MCF 10A (cell line): Measurements from ENCODE around the gene TEX55. TPM values are rescaled to one million over a fixed set of nuclear protein-coding genes. Genes with fewer than 3 reads are reported as not detected.
"Not testable (repeated sequence)": the region's sequence is repeated elsewhere in the genome, so short reads cannot be mapped to it uniquely, and the experiment has no call there.

ENCODE experiments used
- BruUV-seq: library from RNA; stranded (reverse); fragments of 400-500 nt; replicated peaks from 2 replicates; lab custom pipeline; 2021; lab: Mats Ljungman, UMichigan
- CTCF ChIA-PET: fragments of 300-600 bp; sonication (Branson Sonifier 250); formaldehyde crosslinking; extraction: SDS; loops from one replicate; lab custom pipeline; 2021; ENCODE audit warnings: antibody characterized with exemption, inconsistent platforms; lab: Yijun Ruan, JAX
- POLR2A ChIA-PET: fragments of 300-600, 350-650 bp; sonication (Branson Sonifier 250); formaldehyde crosslinking; extraction: SDS; loops from one replicate; lab custom pipeline; 2020; ENCODE audit warnings: antibody characterized with exemption, inconsistent platforms; lab: Yijun Ruan, JAX
- DNase-seq: peaks from one replicate; pipeline ENCODE4 v3.0.0-alpha.2; 2018; ENCODE audit not compliant: unreplicated experiment
- H3K27ac Mint-ChIP-seq: one replicate; pipeline ENCODE4 v1.8.0; 2022; ENCODE audit warnings: mild to moderate bottlenecking, low read depth, mixed read lengths; ENCODE audit not compliant: unreplicated experiment
- H3K27me3 Mint-ChIP-seq: one replicate; pipeline ENCODE4 v1.8.0; 2022; ENCODE audit warnings: mixed read lengths; ENCODE audit not compliant: insufficient read depth, unreplicated experiment
- H3K36me3 Mint-ChIP-seq: one replicate; pipeline ENCODE4 v1.8.0; 2022; ENCODE audit warnings: mild to moderate bottlenecking, moderate library complexity, mixed read lengths; ENCODE audit not compliant: insufficient read depth, unreplicated experiment
- H3K4me1 Mint-ChIP-seq: one replicate; pipeline ENCODE4 v1.8.0; 2022; ENCODE audit warnings: mixed read lengths; ENCODE audit not compliant: insufficient read depth, unreplicated experiment
- H3K4me3 Mint-ChIP-seq: one replicate; pipeline ENCODE4 v1.8.0; 2022; ENCODE audit warnings: mild to moderate bottlenecking, moderate library complexity, mixed read lengths; ENCODE audit not compliant: unreplicated experiment
- H3K9me3 Mint-ChIP-seq: one replicate; pipeline ENCODE4 v1.8.0; 2022; ENCODE audit warnings: mixed read lengths; ENCODE audit not compliant: unreplicated experiment
- intact Hi-C: fragments of 100-400 bp; cut with micrococcal nuclease; formaldehyde crosslinking; loops from 2 replicates; pipeline ENCODE4 v1.14.1; 2022
- total RNA-seq: library from RNA; stranded (reverse); gene quantifications from 2 replicates; pipeline ENCODE4 v1.2.3, GENCODE V29; 2022
- TF ChIP-seq, protein P1 (sequence below): fragments of 200-600 bp; IDR thresholded peaks from one replicate; pipeline ENCODE4 v1.8.0; 2022; ENCODE audit warnings: antibody characterized with exemption, mild to moderate bottlenecking; ENCODE audit not compliant: unreplicated experiment

TEX55 gene
- total RNA-seq, 1 experiment from 2014 or later, result not detected

DNA sequence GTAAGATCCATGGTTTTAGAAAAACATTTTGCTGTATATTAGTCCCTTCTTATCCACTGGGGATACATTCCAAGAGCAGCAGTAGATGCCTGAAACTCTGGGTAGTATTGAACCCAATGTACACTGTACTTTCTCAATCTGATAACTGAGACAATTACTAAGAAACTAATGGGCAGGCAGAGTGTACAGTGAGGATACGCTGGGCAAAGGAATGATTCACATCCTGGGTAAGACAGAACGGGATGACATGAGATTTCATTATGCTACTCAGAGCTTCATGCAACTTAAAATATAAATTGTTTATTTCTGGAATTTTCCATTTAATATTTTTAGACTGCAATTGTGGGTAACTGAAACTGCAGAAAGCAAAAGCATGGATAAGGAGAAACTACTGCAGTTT, 46.2 kb upstream of the TEX55 start:
- Mint-ChIP-seq H3K27me3 (no peaks in the 10 kb centered on the region), H3K4me3 (no peak overlapping the region), H3K9me3 (no peaks in the 10 kb centered on the region), H3K36me3 (no peaks in the 10 kb centered on the region), H3K27ac (no peak overlapping the region), H3K4me1 (peaks cover 10% of the 10 kb centered on the region)
- POLR2A ChIA-PET, result interaction anchor here (0.6 to 1.2 kb wide), 3 partner anchors 10 to 218 kb away, joined by 3 to 4 read pairs (median 3); no protein-coding TSS in a partner anchor
- no TSS peak for BruUV-seq
- TF ChIP-seq, protein P1, sequence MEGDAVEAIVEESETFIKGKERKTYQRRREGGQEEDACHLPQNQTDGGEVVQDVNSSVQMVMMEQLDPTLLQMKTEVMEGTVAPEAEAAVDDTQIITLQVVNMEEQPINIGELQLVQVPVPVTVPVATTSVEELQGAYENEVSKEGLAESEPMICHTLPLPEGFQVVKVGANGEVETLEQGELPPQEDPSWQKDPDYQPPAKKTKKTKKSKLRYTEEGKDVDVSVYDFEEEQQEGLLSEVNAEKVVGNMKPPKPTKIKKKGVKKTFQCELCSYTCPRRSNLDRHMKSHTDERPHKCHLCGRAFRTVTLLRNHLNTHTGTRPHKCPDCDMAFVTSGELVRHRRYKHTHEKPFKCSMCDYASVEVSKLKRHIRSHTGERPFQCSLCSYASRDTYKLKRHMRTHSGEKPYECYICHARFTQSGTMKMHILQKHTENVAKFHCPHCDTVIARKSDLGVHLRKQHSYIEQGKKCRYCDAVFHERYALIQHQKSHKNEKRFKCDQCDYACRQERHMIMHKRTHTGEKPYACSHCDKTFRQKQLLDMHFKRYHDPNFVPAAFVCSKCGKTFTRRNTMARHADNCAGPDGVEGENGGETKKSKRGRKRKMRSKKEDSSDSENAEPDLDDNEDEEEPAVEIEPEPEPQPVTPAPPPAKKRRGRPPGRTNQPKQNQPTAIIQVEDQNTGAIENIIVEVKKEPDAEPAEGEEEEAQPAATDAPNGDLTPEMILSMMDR, result no peak
- DNase-seq, result no peak
- CTCF ChIA-PET, result interaction anchor here (0.7 to 12.8 kb wide), 16 partner anchors 10 to 1699 kb away, joined by 3 to 564 read pairs (median 4); partner anchors contain the start of gene IGSF11
- intact Hi-C loops, result loop anchor here (2.0 kb wide), 1 partner anchor 65 kb away; the partner anchor contains the start of gene IGSF11

DNA sequence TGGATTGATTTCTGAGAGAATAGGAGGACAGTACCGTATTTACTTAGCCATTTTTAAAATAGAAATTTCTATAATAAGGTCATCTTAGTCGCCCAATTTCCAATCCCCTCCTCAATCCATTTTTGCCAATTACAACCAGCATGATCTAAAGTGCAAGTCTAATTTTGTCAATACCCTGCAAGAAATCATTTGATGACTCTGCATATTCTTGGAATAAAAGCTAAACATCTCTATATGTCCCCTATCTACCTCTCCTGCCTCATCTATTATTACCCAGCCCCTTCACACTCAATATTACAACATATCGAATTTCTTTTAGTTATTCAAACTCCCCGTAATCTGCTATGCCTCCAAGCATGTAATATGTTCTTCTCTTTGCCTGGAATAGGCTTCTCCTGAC, 41.9 kb upstream of the TEX55 start:
- Mint-ChIP-seq H3K4me3 (no peak overlapping the region), H3K9me3 (no peaks in the 10 kb centered on the region), H3K27me3 (no peaks in the 10 kb centered on the region), H3K27ac (no peak overlapping the region), H3K4me1 (peaks cover 10% of the 10 kb centered on the region), H3K36me3 (no peaks in the 10 kb centered on the region)
- TF ChIP-seq, protein P1, result no peak
- BruUV-seq, result no TSS peak
- DNase-seq, result no peak
- intact Hi-C loops, result no loop called here
- ChIA-PET POLR2A (no interaction called here), CTCF (interaction anchor here (0.5 to 5.8 kb wide), 4 partner anchors 9 to 576 kb away, joined by 4 to 71 read pairs (median 4); no protein-coding TSS in a partner anchor)

DNA sequence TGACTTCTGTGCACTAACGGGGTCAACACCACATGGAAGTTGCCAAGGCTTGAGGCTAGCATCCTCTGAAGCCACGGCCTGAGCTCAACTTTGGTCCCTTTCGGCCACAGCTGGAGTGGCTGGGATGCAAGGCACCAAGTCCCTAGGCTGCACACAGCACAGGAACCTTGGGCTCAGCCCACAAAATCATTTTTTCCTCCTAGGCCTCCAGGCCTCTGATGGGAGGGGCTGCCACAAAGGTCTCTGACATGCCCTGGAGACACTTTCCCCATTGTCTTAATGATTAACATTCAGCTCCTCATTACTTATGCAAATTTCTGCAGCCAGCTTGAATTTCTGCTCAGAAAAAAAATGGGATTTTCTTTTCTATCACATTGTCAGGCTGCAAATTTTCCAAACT, 27.6 kb upstream of the TEX55 start:
- H3K36me3 Mint-ChIP-seq, intact Hi-C loops, H3K9me3 Mint-ChIP-seq: not testable (repeated sequence)

DNA sequence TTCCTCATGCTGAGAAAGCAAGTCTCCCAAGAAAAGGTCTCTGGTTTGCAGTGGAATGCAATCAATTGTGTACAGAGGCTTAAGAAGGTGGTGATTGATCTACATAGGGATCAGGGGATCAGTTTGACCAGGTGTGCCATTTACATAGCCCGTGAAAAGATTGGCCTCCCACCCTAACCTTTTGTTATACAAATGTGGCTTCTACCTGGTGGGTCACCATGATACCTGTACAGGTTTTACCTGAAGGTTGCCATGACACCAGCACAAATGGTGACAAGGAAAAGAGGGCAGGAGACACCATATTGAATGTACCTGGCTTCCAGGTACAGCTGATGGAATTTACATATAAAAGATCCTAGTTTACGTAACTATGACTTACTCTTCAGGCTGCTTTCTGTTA, 25.5 kb upstream of the TEX55 start:
- intact Hi-C loops, result no loop called here
- TF ChIP-seq, protein P1, result no peak
- ChIA-PET CTCF (interaction anchor here (1.3 kb wide), 1 partner anchor 120 kb away, joined by 4 read pairs; the partner anchor contains the start of gene B4GALT4), POLR2A (no interaction called here)
- peaks cover 9% of the 10 kb centered on the region for H3K9me3 Mint-ChIP-seq
- H3K36me3 Mint-ChIP-seq, result no peaks in the 10 kb centered on the region
- H3K27me3 Mint-ChIP-seq, result no peaks in the 10 kb centered on the region
- H3K4me3 Mint-ChIP-seq, result no peak overlapping the region
- no peak for DNase-seq
- no peak overlapping the region for H3K27ac Mint-ChIP-seq
- BruUV-seq, result no TSS peak
- H3K4me1 Mint-ChIP-seq, result no peaks in the 10 kb centered on the region

More for the DNA sequence above, 27.6 kb upstream of the TEX55 start:
- ChIA-PET POLR2A (interaction anchor here (0.6 kb wide), 1 partner anchor 66 kb away, joined by 3 read pairs; no protein-coding TSS in a partner anchor), CTCF (interaction anchor here (0.7 to 1.4 kb wide), 3 partner anchors 131 to 1584 kb away, joined by 3 read pairs; no protein-coding TSS in a partner anchor)
- H3K27me3 Mint-ChIP-seq, H3K4me1 Mint-ChIP-seq, H3K27ac Mint-ChIP-seq, H3K4me3 Mint-ChIP-seq, DNase-seq, BruUV-seq: not testable (repeated sequence)
